Breast epithelium (tissue), 4 donors: ENCODE measurements around the gene OR52A1. TPM values are rescaled to one million over a fixed set of nuclear protein-coding genes. Genes with fewer than 3 reads are reported as not detected.

Source experiments
- DNase-seq, 2 donors: peaks; one replicate each; pipeline ENCODE4 v3.0.0-alpha.2; 2019; ENCODE audit warnings: low spot score in 2 of 2
- H3K27ac ChIP-seq, 2 donors: fragments of 200-600 bp; sonication (generic) in 1 of 2; one replicate each; pipeline ENCODE4 v1.5.1; 2016 to 2019; ENCODE audit warnings: mild to moderate bottlenecking in 1 of 2
- H3K27me3 ChIP-seq, 2 donors: fragments of 200-600 bp; sonication (generic) in 1 of 2; one replicate each; pipeline versions ENCODE4 v1.5.1 to v1.6.0; 2017 to 2019; ENCODE audit warnings: control low read depth in 1 of 2, mild to moderate bottlenecking in 1 of 2
- H3K36me3 ChIP-seq: fragments of 200-600 bp; one replicate; pipeline ENCODE4 v1.5.1; 2019
- H3K4me1 ChIP-seq, 2 donors: fragments of 200-600 bp; sonication (generic); one replicate each; pipeline ENCODE4 v1.5.1; 2016 to 2019; ENCODE audit warnings: control low read depth in 1 of 2
- H3K4me3 ChIP-seq, 3 donors: fragments of 200-600 bp; sonication (generic); 1 replicate in 2 of 3; 2 replicates in 1 of 3; pipeline ENCODE4 v1.5.1; 2016 to 2019; ENCODE audit warnings: mild to moderate bottlenecking in 3 of 3, moderate library complexity in 2 of 3
- H3K9me3 ChIP-seq, 2 donors: fragments of 200-600 bp; sonication (generic) in 1 of 2; one replicate each; pipeline ENCODE4 v1.5.1; 2016 to 2019; ENCODE audit warnings: control low read depth in 1 of 2
- CTCF ChIP-seq, 3 donors: fragments of 450-650 bp; IDR thresholded peaks; one replicate each; pipeline ENCODE4 v1.5.1; 2016 to 2017; ENCODE audit warnings: antibody characterized with exemption in 3 of 3, mild to moderate bottlenecking in 3 of 3, moderate library complexity in 3 of 3
- POLR2A ChIP-seq: fragments of 450-650 bp; IDR thresholded peaks from one replicate; pipeline ENCODE4 v1.6.1; 2016; ENCODE audit warnings: antibody characterized with exemption, mild to moderate bottlenecking, moderate library complexity
- POLR2AphosphoS5 ChIP-seq, 3 donors: sonication (generic); formaldehyde crosslinking; IDR thresholded peaks; one replicate each; pipeline ENCODE4 v1.6.1; 2017; ENCODE audit warnings: antibody characterized with exemption in 3 of 3
- intact Hi-C: fragments of 100-400 bp; cut with DNase I; formaldehyde crosslinking; loops from one replicate; pipeline ENCODE4 v1.15.1; 2023; ENCODE audit warnings: low total_unique reads
- total RNA-seq, 3 donors: library from RNA; depleted of rRNA; stranded (reverse); fragments of >200 nt; gene quantifications; one replicate each; pipeline ENCODE4 v1.1.0, GENCODE V29; 2016

Gene OR52A1
- total RNA-seq, 3 donors from 2014 or later, result not detected

- Histone ChIP-seq H3K4me1 (no peaks in the 10 kb centered on the region), H3K27ac (no peak overlapping the region), H3K9me3 (no peaks in the 10 kb centered on the region), H3K36me3 (no peaks in the 10 kb centered on the region), H3K27me3 (no peaks in the 10 kb centered on the region), H3K4me3 (no peak overlapping the region)
- no peak for DNase-seq
- intact Hi-C loops, result no loop called here
- TF ChIP-seq POLR2A (no peak), POLR2AphosphoS5 (IDR thresholded peaks at IDR 0.05) (no peak), CTCF (IDR thresholded peaks at IDR 0.05) (no peak)
Measured at GRCh38 chr11:5196731-5197130, 42.2 kb upstream of the OR52A1 start.

- no peak for DNase-seq
- H3K27ac ChIP-seq, result no peak overlapping the region
- no peak overlapping the region for H3K4me3 ChIP-seq
- no peaks in the 10 kb centered on the region for H3K4me1 ChIP-seq
- no peaks in the 10 kb centered on the region for H3K36me3 ChIP-seq
- no peaks in the 10 kb centered on the region for H3K27me3 ChIP-seq
- intact Hi-C loops, result no loop called here
- TF ChIP-seq POLR2AphosphoS5 (IDR thresholded peaks at IDR 0.05), result no peak
- no peak for TF ChIP-seq CTCF (IDR thresholded peaks at IDR 0.05)
- no peak for TF ChIP-seq POLR2A
- no peaks in the 10 kb centered on the region for H3K9me3 ChIP-seq
Measured at GRCh38 chr11:5196067-5196466, 41.5 kb upstream of the OR52A1 start.

- TF ChIP-seq POLR2A, result no peak
- no peak for TF ChIP-seq CTCF (IDR thresholded peaks at IDR 0.05)
- no peak for TF ChIP-seq POLR2AphosphoS5 (IDR thresholded peaks at IDR 0.05)
- DNase-seq, result no peak
- Histone ChIP-seq H3K4me1 (no peaks in the 10 kb centered on the region), H3K9me3 (peaks cover 0 to 7% of the 10 kb centered on the region in 2 donors), H3K36me3 (no peaks in the 10 kb centered on the region), H3K27ac (no peak overlapping the region), H3K27me3 (no peaks in the 10 kb centered on the region), H3K4me3 (no peak overlapping the region)
- intact Hi-C loops, result no loop called here
Measured at GRCh38 chr11:5192738-5193137, 38.2 kb upstream of the OR52A1 start.

- no peak overlapping the region for H3K27ac ChIP-seq
- intact Hi-C loops, result no loop called here
- H3K4me3 ChIP-seq, result no peak overlapping the region
- DNase-seq, result no peak
- no peaks in the 10 kb centered on the region for H3K4me1 ChIP-seq
- no peaks in the 10 kb centered on the region for H3K27me3 ChIP-seq
- H3K9me3 ChIP-seq, result peaks cover 0 to 7% of the 10 kb centered on the region in 2 donors
- no peaks in the 10 kb centered on the region for H3K36me3 ChIP-seq
- TF ChIP-seq CTCF (IDR thresholded peaks at IDR 0.05), result no peak
- no peak for TF ChIP-seq POLR2AphosphoS5 (IDR thresholded peaks at IDR 0.05)
- TF ChIP-seq POLR2A, result no peak
Measured at GRCh38 chr11:5188201-5188600, 33.6 kb upstream of the OR52A1 start.

- intact Hi-C loops, result no loop called here
- H3K36me3 ChIP-seq, result no peaks in the 10 kb centered on the region
- no peaks in the 10 kb centered on the region for H3K27me3 ChIP-seq
- no peak for TF ChIP-seq POLR2AphosphoS5 (IDR thresholded peaks at IDR 0.05)
- TF ChIP-seq CTCF (IDR thresholded peaks at IDR 0.05), result no peak
- TF ChIP-seq POLR2A, result no peak
- H3K4me1 ChIP-seq, result no peaks in the 10 kb centered on the region
- no peaks in the 10 kb centered on the region for H3K9me3 ChIP-seq
- DNase-seq, result no peak
- no peak overlapping the region for H3K4me3 ChIP-seq
- no peak overlapping the region for H3K27ac ChIP-seq
Measured at GRCh38 chr11:5178046-5178837, 23.7 kb upstream of the OR52A1 start.
